ENCODE measurements around the gene GABRG3.

The GABRG3 gene

GRCh38 chr15:27479296-27480140, 508.5 kb downstream of the GABRG3 start:
- TF ChIP-seq CSRNP3 (CRISPR knock-in tag; IDR thresholded peaks at IDR 0.05) (no peak), ZNF70 (CRISPR knock-in tag; IDR thresholded peaks at IDR 0.05) (no peak), CSDC2 (CRISPR knock-in tag; IDR thresholded peaks at IDR 0.05) (no peak), RARB (CRISPR knock-in tag; IDR thresholded peaks at IDR 0.05) (no peak), ZFP30 (CRISPR knock-in tag; IDR thresholded peaks at IDR 0.05) (no peak), BACH2 (CRISPR knock-in tag; IDR thresholded peaks at IDR 0.05; ENCODE audit: borderline replicate concordance) (no peak), OSR1 (CRISPR knock-in tag; IDR thresholded peaks at IDR 0.05) (no peak), PATZ1 (CRISPR knock-in tag; IDR thresholded peaks at IDR 0.05; ENCODE audit: borderline replicate concordance) (no peak), GLIS3 (CRISPR knock-in tag; IDR thresholded peaks at IDR 0.05) (no peak), ZC3H10 (CRISPR knock-in tag; IDR thresholded peaks at IDR 0.05) (no peak), SNAI2 (CRISPR knock-in tag; IDR thresholded peaks at IDR 0.05) (no peak), ESRRG (CRISPR knock-in tag; IDR thresholded peaks at IDR 0.05) (no peak), ARNTL (CRISPR knock-in tag; IDR thresholded peaks at IDR 0.05; ENCODE audit: borderline replicate concordance, low read depth) (no peak)
- no peak for ATAC-seq

GRCh38 chr15:27480141-27480530, 509.2 kb downstream of the GABRG3 start:
- no peak for ATAC-seq
- TF ChIP-seq BACH2 (CRISPR knock-in tag; IDR thresholded peaks at IDR 0.05; ENCODE audit: borderline replicate concordance) = no peak
- no peak for TF ChIP-seq TSHZ2 (CRISPR knock-in tag; IDR thresholded peaks at IDR 0.05)
- TF ChIP-seq ZFP3 (CRISPR knock-in tag; IDR thresholded peaks at IDR 0.05) = no peak
- TF ChIP-seq RARB (CRISPR knock-in tag; IDR thresholded peaks at IDR 0.05) = no peak
- no peak for TF ChIP-seq ESRRG (CRISPR knock-in tag; IDR thresholded peaks at IDR 0.05)
- TF ChIP-seq ZNF70 (CRISPR knock-in tag; IDR thresholded peaks at IDR 0.05) = no peak
- TF ChIP-seq ZNF565 (CRISPR knock-in tag; conservative IDR thresholded peaks at IDR 0.05; ENCODE audit: low read depth) = no peak
- TF ChIP-seq ZNF8 (CRISPR knock-in tag; IDR thresholded peaks at IDR 0.05) = no peak
- TF ChIP-seq SNAI2 (CRISPR knock-in tag; IDR thresholded peaks at IDR 0.05) = no peak
- no peak for TF ChIP-seq CSDC2 (CRISPR knock-in tag; IDR thresholded peaks at IDR 0.05)
- no peak for TF ChIP-seq ZC3H10 (CRISPR knock-in tag; IDR thresholded peaks at IDR 0.05)

- no peak for ATAC-seq
- no peak for TF ChIP-seq BACH2 (CRISPR knock-in tag; IDR thresholded peaks at IDR 0.05; ENCODE audit: borderline replicate concordance)
- TF ChIP-seq ZNF565 (CRISPR knock-in tag; conservative IDR thresholded peaks at IDR 0.05; ENCODE audit: low read depth) = no peak
- no peak for TF ChIP-seq ISL1 (CRISPR knock-in tag; IDR thresholded peaks at IDR 0.05)
- TF ChIP-seq SNAI2 (CRISPR knock-in tag; IDR thresholded peaks at IDR 0.05) = no peak
- no peak for TF ChIP-seq CSRNP3 (CRISPR knock-in tag; IDR thresholded peaks at IDR 0.05)
- TF ChIP-seq ARNTL (CRISPR knock-in tag; IDR thresholded peaks at IDR 0.05; ENCODE audit: borderline replicate concordance, low read depth) = no peak
- no peak for TF ChIP-seq ZNF70 (CRISPR knock-in tag; IDR thresholded peaks at IDR 0.05)
- TF ChIP-seq TCF4 (CRISPR knock-in tag; IDR thresholded peaks at IDR 0.05; ENCODE audit: borderline replicate concordance) = no peak
- TF ChIP-seq PATZ1 (CRISPR knock-in tag; IDR thresholded peaks at IDR 0.05; ENCODE audit: borderline replicate concordance) = no peak
- no peak for TF ChIP-seq POU6F1 (CRISPR knock-in tag; IDR thresholded peaks at IDR 0.05; ENCODE audit: borderline replicate concordance, low read depth)
- TF ChIP-seq RARB (CRISPR knock-in tag; IDR thresholded peaks at IDR 0.05) = no peak
- TF ChIP-seq ESRRG (CRISPR knock-in tag; IDR thresholded peaks at IDR 0.05) = no peak
- TF ChIP-seq GLIS3 (CRISPR knock-in tag; IDR thresholded peaks at IDR 0.05) = no peak
- TF ChIP-seq ZC3H10 (CRISPR knock-in tag; IDR thresholded peaks at IDR 0.05) = no peak
- TF ChIP-seq ZNF8 (CRISPR knock-in tag; IDR thresholded peaks at IDR 0.05) = no peak
- no peak for TF ChIP-seq TOX (CRISPR knock-in tag; IDR thresholded peaks at IDR 0.05; ENCODE audit: borderline replicate concordance)
- TF ChIP-seq PPARA (CRISPR knock-in tag; IDR thresholded peaks at IDR 0.05; ENCODE audit: borderline replicate concordance) = no peak
Measured at GRCh38 chr15:27480642-27481041, 509.7 kb downstream of the GABRG3 start.

Measured in SK-N-SH treated with all-trans-retinoic acid at 6 μM for 48 hours (cell line).